ENCODE measurements around the gene TNFRSF4.
"Not testable (repeated sequence)": the region's sequence is repeated elsewhere in the genome, so short reads cannot be mapped to it uniquely, and the experiment has no call there.

Gene TNFRSF4

DNA sequence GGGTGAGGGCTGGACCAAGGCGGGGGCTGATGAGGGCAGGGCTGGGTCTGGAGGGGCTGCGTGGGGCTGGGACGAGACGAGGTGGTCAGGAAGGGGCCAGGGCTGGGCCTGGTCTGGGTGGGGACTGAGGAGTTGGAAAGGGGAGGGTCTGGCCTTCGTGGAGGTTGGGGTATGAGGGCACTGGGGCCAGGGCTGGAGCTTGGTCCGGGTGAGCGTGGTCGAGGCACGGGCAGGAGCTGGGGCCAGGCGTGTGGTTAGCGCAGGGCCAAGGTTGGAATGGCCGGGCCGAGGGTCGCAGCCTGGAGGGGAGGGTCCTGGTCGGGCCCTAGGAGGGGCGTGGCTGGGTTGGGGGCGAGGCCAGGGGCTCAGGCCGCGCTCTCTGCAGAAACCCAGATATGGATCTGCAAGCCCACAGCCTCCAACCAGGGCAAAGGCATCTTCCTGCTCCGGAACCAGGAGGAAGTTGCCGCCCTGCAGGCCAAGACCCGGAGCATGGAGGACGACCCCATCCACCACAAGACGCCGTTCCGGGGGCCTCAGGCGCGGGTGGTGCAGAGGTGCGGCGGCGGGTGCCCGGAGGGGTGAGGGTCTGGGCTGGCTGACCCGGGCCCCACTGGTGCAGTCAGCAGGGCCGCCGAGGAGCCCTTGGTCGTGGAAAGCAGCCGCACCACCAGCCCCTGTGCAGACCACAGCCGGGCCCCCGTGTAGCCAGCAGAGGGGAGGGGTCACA is 31.3 kb downstream of the TNFRSF4 start:
- DNase-seq (ENCODE audit: low read depth in 2 of 2) = no peak

DNA sequence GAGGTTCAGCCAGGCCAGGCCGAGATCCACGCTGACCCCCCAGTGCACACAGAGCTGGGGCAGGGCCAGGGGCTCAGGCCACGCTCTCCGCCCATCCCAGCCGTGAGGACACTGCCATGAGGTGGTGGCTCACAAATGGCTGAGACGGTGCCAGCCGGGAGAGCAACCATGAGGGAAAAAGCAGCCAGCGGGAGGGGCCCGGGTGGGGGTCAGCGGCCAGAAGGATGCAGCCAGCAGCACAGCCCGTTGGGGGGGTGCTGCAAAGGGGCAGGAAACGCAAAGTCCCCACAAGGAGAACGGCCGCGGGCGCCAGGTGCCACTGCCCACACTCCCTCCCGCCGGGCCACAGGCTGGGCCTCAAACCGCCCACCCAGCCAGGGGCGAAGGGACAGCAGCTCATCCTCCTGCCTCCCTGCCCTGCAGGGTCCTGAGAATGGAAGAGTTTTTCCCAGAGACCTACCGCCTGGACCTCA is 32.0 kb downstream of the TNFRSF4 start:
- DNase-seq (ENCODE audit: low read depth in 2 of 2) = no peak

DNA sequence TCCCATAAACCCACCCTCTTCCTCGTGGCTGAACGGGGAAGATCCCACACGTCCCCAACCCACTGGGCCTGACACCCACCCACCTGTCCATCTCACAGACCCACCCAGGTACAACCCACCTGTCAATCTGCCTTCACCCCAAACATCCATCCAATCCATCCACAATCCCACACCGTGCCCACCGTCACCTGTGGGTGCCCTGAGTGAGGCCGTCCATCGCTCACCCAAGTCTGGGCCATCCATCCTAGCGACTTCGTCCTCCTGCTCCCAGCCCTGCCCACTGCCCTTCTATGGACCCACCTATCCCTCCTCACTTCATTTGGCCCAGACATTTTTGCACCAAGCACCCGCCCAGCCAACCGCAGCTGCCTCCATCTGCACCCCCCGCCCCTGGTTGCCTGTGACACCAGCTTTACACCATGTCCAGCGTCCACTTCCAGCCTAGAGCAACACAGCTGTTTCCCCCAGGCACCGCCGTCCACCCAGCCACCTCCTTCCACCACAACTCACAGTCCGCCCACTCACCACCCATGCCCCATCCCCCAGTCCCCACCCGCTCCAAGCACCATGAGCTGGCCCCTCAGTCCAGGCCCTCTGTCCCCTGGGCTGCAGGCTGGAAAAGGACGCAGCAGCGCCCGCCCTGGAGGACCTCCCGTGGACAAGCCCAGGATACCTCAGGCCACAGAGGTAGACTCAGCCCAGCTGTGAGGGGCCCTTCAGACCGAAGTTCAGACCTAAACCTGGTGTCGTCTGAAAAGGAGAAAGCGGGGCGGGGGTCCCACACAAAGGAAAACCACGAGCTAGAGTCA is 32.6 kb downstream of the TNFRSF4 start:
- DNase-seq (ENCODE audit: low read depth in 2 of 2) = no peak

DNA sequence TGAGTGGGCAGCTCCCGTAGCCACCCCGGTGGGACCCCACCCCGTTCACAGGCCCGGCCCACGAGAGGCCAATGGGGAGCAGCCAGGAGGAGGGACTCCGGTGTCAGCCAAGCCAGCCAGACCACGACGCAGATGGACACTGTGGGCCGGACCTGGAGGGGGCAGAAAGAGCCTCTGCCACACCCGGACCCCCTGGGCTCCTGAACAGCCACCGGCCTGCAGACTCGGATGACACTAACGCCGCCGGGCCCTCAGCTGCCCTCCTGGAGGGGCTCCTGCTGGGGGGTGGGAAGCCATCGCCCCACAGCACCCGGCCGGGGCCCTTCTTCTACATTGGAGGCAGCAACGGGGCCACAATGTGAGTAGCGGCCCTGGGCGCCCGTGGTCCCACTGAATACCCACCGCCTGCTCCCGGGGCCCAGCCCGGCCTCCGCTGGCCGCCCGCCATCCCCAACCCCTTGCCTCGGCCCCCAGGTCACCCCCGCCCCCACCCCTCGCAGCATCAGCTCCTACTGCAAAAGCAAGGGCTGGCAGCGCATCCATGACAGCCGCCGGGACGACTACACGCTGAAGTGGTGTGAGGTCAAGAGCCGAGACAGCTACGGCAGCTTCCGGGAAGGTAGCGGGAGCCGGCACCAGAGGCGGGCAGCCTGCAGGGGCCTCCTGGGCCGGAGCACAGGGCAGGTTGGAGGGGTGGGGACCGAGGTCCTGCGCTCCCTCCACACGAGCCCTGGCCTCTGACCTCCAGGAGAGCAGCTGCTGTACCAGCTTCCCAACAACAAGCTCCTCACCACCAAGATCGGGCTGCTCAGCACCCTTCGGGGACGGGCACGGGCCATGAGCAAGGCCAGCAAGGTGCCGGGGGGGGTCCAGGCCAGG is 33.7 kb downstream of the TNFRSF4 start:
- DNase-seq (ENCODE audit: low read depth in 2 of 2) = no peak

DNA sequence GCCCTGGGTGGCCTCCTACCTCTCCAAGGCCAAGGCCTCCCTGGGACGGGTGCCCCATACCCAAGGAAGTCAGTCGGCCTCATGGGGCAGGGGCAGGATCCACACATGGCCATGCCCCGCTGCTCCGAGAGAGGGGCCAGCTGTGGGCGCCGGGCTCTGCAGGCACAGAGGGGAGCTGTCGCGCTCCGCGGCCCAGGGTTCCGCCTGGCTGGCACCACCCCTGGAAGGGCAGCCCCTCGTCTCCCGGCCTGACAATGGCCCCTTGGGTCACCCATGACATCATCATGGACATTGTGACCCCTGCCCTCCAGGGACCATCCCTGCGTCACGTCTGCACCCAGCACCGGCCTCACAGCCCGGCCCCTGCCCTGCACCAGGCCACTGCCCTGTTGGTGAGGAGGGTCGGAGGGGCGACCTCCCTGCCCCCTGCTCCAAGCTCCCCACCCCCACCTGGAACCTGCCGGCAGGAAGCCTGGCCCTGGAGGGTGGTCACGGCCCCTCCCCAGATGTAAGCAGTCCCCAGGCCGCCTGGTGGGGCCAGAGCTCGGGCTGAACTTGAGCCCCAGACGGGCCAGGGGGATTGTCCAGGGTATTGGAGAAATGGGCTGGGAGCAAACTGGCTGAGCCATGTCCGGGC is 34.5 kb downstream of the TNFRSF4 start:
- no peak for DNase-seq (ENCODE audit: low read depth in 2 of 2)

DNA sequence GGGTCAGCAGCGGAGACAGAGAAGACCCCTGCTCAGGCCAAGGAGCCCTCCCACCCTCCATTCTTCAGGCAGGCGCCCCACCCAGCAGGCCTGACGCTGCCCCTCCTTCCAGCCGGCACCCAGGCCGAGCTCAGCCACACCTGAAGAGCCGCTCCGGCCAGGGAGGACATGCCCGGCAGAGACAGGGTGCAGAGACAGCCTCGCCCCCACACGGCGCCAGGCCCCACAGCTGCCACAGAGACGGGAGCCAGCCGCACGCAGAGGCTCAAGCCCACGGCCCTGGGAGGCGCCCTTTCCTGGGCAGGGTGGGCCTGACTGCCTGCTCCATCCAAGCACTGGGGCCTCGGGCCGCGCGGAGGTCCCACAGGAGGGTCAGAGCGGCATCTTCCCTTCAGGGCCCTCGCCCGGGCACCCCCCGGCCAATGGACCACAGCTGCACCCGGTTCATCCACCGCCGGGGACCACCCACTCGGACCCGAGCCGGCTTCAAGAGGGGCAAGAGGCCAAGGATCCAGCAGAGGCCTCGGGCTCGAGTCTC is 35.1 kb downstream of the TNFRSF4 start:
- DNase-seq (ENCODE audit: low read depth in 2 of 2) = no peak

DNA sequence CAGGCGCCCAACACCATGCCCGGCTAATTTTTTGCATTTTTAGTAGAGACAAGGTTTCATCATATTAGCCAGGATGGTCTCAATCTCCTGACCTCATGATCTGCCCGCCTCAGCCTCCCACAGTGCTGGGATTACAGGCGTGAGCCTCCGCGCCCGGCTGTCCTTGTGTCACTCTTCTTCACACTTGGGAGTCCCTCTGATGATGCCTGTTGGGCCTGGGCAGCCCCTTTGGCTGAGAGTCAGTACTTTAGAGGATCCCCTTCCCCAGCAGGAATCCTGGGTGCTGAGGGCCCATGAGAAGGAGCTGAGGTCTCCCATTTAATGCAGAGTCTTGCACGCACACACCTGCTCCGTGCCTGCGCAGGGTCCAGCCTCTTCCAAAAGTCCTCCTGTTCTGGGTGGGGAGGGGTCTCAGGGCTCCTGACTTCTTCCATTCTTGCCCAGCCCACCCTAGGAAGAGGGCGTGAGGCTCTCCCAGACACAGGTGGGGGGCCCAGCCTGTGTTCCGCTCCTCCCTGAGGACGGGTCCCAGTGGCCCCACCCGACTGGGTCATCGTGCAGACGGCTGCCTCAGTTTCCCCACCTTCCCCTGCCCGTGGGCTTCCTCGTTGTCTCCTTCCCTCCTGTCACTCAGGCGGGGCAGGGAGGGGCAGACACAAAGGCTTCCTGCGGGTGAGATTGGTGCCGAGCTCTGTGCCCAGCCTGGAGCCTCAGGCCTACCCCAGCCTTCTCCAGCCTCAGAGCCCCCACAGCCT is 36.3 kb downstream of the TNFRSF4 start:
- no peak for DNase-seq (ENCODE audit: low read depth in 2 of 2)

DNA sequence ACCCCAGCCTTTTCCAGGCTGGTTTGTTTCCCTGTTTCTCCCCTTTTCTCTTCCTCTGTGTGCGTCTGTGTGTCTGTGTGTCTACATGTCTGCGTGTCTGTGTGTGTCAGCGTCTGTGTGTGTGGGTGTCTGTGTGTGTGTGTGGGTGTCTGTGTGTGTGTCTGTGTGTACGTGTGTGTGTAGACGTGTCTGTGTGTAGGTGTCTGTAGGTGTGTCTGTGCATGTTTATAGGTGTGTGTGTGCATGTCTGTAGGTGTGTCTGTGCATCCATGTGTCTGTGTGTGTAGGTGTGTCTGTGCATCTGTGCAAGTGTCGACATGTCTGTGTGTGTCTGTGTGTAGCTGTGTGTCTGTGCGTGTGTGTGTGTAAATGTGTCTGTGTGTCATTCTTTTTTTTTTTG is 37.0 kb downstream of the TNFRSF4 start:
- DNase-seq (ENCODE audit: low read depth in 2 of 2) = no peak

DNA sequence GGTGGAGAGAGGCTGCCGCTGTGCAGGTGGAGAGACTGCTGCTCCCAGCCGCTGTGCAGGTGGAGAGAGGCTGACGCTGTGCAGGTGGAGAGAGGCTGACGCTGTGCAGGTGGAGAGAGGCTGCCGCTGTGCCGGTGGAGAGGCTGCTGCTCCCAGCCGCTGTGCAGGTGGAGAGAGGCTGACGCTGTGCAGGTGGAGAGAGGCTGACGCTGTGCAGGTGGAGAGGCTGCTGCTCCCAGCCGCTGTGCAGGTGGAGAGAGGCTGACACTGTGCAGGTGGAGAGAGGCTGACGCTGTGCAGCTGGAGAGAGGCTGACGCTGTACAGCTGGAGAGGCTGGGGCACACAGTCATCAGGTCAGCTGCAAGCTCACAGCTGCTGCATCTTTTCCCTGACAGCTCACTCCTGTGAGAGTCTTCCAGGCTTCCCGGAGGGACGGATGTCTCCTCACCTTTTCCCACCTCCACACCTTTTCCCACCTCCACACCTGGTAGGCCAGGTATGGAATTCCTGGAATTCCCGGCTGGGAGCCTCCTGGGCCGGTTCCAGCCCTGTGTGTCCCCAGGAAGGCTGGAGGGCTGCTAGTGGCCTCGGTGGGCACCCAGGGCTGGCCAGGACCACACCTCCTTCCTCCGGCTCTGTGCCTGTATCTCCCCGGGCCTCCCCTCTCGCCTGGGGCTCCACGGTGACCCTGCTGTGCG is 37.7 kb downstream of the TNFRSF4 start:
- DNase-seq (ENCODE audit: low read depth in 2 of 2) = not testable (repeated sequence)

DNA sequence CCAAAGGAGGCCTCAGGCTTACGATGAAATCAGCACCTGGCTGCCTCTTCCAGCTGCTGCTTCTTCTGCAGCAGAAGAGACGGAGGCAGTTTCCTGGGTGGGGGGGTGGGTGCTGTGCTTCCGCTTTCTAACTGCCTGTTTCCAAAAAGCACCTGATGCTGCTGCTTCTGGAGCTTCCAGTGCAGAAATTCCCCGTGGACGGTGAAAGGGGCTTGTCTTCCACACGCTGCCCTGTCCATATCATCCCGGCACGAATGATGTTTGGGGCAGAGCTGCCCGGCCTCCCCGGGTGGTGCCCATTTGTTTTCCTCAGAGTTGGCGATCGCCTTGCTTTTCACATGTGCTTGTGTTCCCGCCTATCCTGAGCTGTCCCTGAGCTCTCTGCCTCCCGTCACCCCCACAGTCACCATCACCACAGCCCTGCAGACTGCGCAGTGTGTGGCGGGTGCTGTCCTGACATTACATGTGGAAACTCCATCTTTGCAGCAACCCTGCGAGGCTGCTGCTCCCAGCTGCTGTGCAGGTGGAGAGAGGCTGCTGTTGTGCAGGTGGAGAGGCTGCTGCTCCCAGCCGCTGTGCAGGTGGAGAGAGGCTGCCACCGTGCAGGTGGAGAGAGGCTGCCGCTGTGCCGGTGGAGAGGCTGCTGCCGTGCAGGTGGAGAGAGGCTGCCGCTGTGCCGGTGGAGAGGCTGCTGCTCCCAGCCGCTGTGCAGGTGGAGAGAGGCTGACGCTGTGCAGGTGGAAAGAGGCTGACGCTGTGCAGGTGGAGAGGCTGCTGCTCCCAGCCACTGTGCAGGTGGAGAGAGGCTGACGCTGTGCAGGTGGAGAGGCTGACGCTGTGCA is 38.5 kb downstream of the TNFRSF4 start:
- no peak for DNase-seq (ENCODE audit: low read depth in 2 of 2)

DNA sequence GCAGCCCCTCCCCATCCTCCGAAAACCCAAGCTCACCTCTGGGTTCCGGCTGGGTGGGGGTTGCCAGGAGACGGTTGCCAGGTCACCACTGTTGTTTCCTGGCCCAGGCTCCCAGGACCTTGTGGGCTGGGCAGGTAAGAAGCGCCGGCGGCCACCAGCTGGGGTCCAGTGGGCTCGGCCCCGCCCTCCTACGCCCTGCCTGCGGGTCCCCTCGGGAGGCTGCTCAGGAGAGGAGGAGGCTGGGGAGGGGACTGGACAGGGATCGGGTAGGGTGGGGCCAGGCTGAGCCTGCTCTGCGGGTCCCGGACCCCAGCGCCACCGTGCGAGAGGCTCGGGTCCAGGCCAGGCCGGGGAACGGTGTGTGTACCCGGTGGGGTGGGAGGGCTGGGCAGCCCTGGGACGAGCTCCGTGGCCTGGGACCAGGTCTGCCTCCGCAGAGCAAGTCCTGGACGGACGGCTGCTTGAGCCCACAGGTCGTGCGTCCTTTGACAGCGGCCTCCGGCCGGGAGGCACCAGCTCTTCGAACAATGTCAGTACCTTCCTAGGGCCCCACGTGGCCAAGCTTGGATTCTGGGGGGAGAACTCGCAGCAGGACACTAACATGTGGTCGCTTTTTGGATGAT is 40.0 kb downstream of the TNFRSF4 start, which contains the start of gene TTLL10:
Gene TTLL10, plus strand, starts transcription at position 88 of the 623 bp plus-strand sequence. CDS start 5,336 bp downstream, outside the sequence.
- no peak for DNase-seq (ENCODE audit: low read depth in 2 of 2)

DNA sequence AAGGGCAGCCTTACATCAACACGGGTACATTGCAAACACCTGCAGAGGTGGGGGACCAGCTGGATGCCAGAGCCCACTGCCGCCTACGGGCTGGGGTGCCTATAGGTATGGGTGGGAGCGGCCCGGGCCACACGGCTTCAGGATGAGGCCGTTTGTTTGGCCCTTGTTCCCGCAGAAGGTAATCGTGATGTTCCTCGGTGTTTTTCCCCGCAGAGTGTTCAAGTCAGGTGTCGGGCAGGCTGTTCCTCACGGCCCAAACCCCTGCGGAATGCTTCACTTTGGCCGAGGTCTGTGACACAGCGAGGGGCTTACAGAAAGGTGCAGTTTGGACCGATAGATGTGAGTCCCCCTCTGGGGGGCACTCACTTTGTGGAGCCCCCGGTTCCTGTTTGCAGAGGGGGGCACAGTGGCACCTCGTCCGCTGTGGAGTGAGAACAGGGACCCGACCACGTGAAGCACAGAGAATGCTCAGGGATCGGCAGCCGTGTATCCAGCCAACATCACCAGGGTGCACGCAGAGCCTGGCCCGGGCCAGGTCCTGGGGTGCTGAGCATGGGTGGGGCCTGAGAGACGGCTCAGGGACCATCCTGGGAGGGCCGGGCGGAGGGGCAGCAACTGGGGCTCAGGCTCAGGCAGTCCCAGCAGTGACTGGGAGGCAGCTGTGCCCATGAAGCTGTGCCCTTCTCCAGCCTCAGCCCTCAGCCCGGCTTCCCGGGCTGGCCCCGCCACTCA is 40.7 kb downstream of the TNFRSF4 start:
- DNase-seq (ENCODE audit: low read depth in 2 of 2) = no peak

DNA sequence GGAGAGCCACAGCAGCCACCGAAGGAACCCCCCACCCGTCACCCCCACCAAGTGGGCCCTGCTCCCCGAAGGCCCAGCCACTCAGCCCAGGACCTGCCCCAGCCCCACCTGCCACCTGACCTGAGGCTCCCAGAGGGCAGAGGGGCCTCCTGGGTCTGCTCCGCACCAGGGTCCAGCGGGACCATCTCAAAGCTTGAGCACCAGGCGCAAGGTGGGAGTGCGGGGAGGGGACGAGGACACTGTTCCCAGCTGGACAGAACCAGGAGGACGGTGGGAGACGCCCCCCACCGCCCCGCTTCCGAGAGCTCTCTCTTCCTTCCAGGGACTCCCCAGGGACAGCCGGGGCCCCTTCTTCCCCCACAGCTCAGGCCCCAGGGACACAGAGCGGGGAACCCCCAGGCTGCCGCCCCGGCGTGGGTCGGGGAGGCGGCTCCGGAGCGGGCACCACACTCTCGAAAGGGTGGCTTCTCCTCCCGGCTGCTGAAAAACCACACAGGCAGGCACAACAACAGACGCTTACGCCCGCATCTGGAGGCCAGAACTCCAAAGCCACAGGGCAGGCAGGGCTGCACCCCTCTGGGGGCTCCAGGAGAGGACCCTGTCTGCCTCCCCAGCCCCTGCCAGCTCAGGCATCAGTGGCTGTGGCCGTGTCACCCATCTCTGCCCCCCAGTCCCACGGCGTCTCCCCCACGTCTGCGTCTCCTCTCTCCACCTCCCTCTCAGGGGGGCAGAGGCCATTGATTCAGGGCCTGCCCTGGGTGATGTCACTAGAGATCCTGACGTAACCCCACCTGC is 42.2 kb downstream of the TNFRSF4 start:
- DNase-seq (ENCODE audit: low read depth in 2 of 2) = no peak

DNA sequence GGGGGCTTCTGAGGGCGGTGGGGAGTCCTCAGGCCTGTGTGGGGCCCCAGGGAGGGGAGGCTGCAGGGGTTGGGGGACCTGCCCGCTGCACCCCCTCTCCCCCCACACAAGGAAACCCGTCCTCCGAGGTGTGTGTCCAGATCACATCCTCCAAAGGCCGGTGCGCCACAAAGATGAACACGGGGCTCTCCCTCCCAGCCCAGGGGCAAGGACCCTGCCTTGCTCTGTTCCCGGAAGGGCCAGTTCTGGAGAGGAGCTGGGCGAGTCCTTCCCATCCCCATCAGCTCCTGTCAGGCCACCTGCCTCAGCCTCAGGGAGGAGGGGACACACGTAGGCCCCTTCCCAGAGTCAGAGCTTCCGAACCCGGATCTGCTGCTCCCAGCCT is 42.8 kb downstream of the TNFRSF4 start:
- no peak for DNase-seq (ENCODE audit: low read depth in 2 of 2)

DNA sequence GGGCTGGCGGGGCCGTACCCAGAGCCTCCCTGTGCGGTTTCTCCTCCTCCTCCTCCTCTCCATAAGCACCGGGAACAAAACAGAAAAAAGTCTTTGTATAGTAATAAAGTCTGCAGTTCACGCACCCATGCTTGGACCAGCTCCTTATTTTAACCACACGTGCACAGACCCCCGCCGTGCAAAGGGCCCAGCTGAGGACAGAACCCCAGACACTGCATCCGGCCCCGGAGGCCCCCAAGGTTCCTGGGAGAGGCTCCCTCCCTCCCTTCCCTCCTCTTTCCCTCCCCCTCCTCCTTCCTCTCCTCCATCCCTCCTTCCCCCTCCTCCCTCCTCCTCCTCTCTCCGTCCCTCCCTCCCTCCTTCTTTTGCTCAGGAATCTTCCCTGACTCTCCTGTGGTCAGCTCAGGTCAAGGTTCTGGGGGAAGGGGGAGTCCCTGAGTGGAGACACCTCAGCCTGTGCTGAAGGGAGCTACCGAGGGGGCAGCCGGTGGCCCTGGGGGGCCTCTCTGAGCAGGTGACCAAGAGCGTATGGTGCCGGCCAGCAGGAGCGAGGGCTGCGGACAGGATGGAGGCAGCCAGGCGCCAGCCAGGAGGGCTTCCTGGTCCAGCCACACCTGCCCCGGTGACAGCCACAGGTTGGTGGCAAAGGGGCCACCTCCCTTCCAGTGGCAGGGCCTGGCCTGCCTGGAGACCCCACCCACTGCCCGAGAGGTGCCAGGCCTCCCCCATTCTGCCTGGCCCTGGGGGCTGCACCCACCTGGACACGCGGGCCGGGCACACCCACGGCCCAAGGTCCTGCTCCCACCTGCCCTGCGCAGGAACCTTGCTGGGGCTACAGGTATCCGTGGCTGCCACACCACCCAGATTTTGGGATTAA is 43.5 kb downstream of the TNFRSF4 start:
- no peak for DNase-seq (ENCODE audit: low read depth in 2 of 2)

Measured in fibroblast of skin of left biceps (primary cell).